ENCODE data around the gene ZFYVE21. TPM values are rescaled to one million over a fixed set of nuclear protein-coding genes. Genes with fewer than 3 reads are reported as not detected.

Gene ZFYVE21
- polyA plus RNA-seq, 2 of the 4 experiments (the other 2 are of a cell fraction) = 28.7 to 33.0 TPM

GRCh38 chr14:103684871-103685270 is 30.7 kb upstream of the ZFYVE21 start:
- ChIA-PET CTCF (interaction anchor here (0.9 kb wide), 1 partner anchor 113 kb away, joined by 3 read pairs; no protein-coding TSS in a partner anchor), POLR2A (no interaction called here)
- ATAC-seq = no peak
- Histone ChIP-seq H3K4me3 (no peak overlapping the region), H3K4me1 (no peaks in the 10 kb centered on the region), H3K4me2 (no peak overlapping the region), H3K9me3 (no peaks in the 10 kb centered on the region), H3K27ac (no peak overlapping the region)
- FAIRE-seq = no peak
- no peak for TF ChIP-seq E2F6 (IDR thresholded peaks at IDR 0.05; ENCODE audit: borderline replicate concordance, low read depth)
- TF ChIP-seq POLR2A (IDR thresholded peaks at IDR 0.05; ENCODE audit: low read length) = no peak
- no peak for TF ChIP-seq KDM5A (IDR thresholded peaks at IDR 0.05)
- TF ChIP-seq ZFP36 (IDR thresholded peaks at IDR 0.05; ENCODE audit: borderline replicate concordance, partially characterized antibody) = no peak
- WGBS (ENCODE audit: missing lambda C conversion rate) = 95% methylated on average over 15 of the region's 15 CpGs
- DNase-seq (ENCODE audit: low read depth in 1 of 2, low spot score in 1 of 2) = no peak

- FAIRE-seq (no peak), ATAC-seq (0 out of 6 replicates have a peak, but pooled peaks of 1 of the 2 experiments have one; percentile 24), DNase-seq (ENCODE audit: low read depth in 1 of 2, low spot score in 1 of 2) (no peak)
- ChIA-PET POLR2A (no interaction called here), CTCF (interaction anchor here (0.9 kb wide), 2 partner anchors 12 to 114 kb away, joined by 3 read pairs; no protein-coding TSS in a partner anchor)
- Histone ChIP-seq H3K4me1 (no peaks in the 10 kb centered on the region), H3K4me3 (no peak overlapping the region), H3K4me2 (no peak overlapping the region), H3K27ac (no peak overlapping the region), H3K9me3 (no peaks in the 10 kb centered on the region)
- TF ChIP-seq POLR2AphosphoS2 (conservative IDR thresholded peaks at IDR 0.05; ENCODE audit: low read length) (no peak), RAD21 (conservative IDR thresholded peaks at IDR 0.05 in 1 of 2, IDR thresholded peaks at IDR 0.05 in 1 of 2) (no peak), FOSB (CRISPR knock-in tag; IDR thresholded peaks at IDR 0.05) (no peak), CTCF (IDR thresholded peaks at IDR 0.05) (no peak), ATOH8 (CRISPR knock-in tag; IDR thresholded peaks at IDR 0.05; ENCODE audit: low read depth) (no peak), SREBF2 (IDR thresholded peaks at IDR 0.05) (no peak), CBX2 (IDR thresholded peaks at IDR 0.05; ENCODE audit: borderline replicate concordance, low read depth) (no peak), KDM5A (IDR thresholded peaks at IDR 0.05) (no peak), NR3C1 (IDR thresholded peaks at IDR 0.05) (no peak), FOSL2 (IDR thresholded peaks at IDR 0.05) (no peak), FOSL2 (CRISPR knock-in tag; IDR thresholded peaks at IDR 0.05) (no peak), MAZ (IDR thresholded peaks at IDR 0.05; ENCODE audit: borderline replicate concordance, low read depth, low read length) (no peak), HES2 (IDR thresholded peaks at IDR 0.05) (no peak), KDM1A (IDR thresholded peaks at IDR 0.05; ENCODE audit: low read depth) (no peak), CHD4 (IDR thresholded peaks at IDR 0.05; ENCODE audit: borderline replicate concordance) (no peak)
- 94% methylated on average over 23 of the region's 23 CpGs for WGBS (ENCODE audit: missing lambda C conversion rate)
Measured at GRCh38 chr14:103685276-103686211, 30.1 kb upstream of the ZFYVE21 start.

Data from A549 (cell line).